Mesendoderm (in vitro differentiated cells): ENCODE data around the gene CTNNA3.
"Not testable (repeated sequence)": the region's sequence is repeated elsewhere in the genome, so short reads cannot be mapped to it uniquely, and the experiment has no call there.

Source experiments
- DNase-seq: peaks from one replicate; pipeline ENCODE4 v3.0.0; 2013
- H2AK5ac ChIP-seq: 2 replicates; pipeline ENCODE4 v1.6.1; 2013; ENCODE audit warnings: low read length, inconsistent platforms
- H2BK120ac ChIP-seq: 2 replicates; pipeline ENCODE4 v1.6.1; 2013; ENCODE audit warnings: low read depth, mild to moderate bottlenecking, low read length, moderate library complexity, mixed read lengths
- H2BK15ac ChIP-seq: replicated peaks from 2 replicates; pipeline ENCODE4 v1.6.1; 2013; ENCODE audit warnings: low read depth, mild to moderate bottlenecking, moderate library complexity
- H2BK5ac ChIP-seq: 2 replicates; pipeline ENCODE4 v1.6.1; 2013; ENCODE audit warnings: low read length, inconsistent platforms
- H3K18ac ChIP-seq: 2 replicates; pipeline ENCODE4 v1.6.1; 2013; ENCODE audit warnings: mild to moderate bottlenecking, low read length, mixed read lengths
- H3K23ac ChIP-seq: one replicate; pipeline ENCODE4 v1.6.1; 2013; ENCODE audit warnings: low read length
- H3K27ac ChIP-seq: 2 replicates; pipeline ENCODE4 v1.5.1; 2013; ENCODE audit warnings: low read depth, mild to moderate bottlenecking, inconsistent platforms, low read length, moderate library complexity
- H3K27me3 ChIP-seq: 2 replicates; pipeline ENCODE4 v1.6.1; 2013; ENCODE audit warnings: low read length, control low read depth, mild to moderate bottlenecking, inconsistent platforms; ENCODE audit not compliant: insufficient read depth, poor library complexity
- H3K36me3 ChIP-seq: 2 replicates; pipeline ENCODE4 v1.6.1; 2013; ENCODE audit warnings: low read length, inconsistent platforms; ENCODE audit not compliant: control insufficient read depth, insufficient read depth
- H3K4ac ChIP-seq: one replicate; pipeline ENCODE4 v1.6.1; 2013; ENCODE audit warnings: low read depth, mild to moderate bottlenecking, low read length, moderate library complexity
- H3K4me1 ChIP-seq: 2 replicates; pipeline ENCODE4 v1.6.1; 2013; ENCODE audit warnings: low read depth, low read length, inconsistent platforms; ENCODE audit not compliant: control insufficient read depth
- H3K4me2 ChIP-seq: 2 replicates; pipeline ENCODE4 v1.6.1; 2013; ENCODE audit warnings: low read length
- H3K4me3 ChIP-seq: 2 replicates; pipeline ENCODE4 v1.5.1; 2013; ENCODE audit warnings: mild to moderate bottlenecking, low read length
- H3K56ac ChIP-seq: one replicate; pipeline ENCODE4 v1.6.1; 2013; ENCODE audit warnings: low read length
- H3K79me1 ChIP-seq: 2 replicates; pipeline ENCODE4 v1.6.1; 2013; ENCODE audit warnings: low read length, inconsistent platforms
- H3K79me2 ChIP-seq: 2 replicates; pipeline ENCODE4 v1.6.1; 2013; ENCODE audit warnings: mild to moderate bottlenecking, low read length; ENCODE audit not compliant: control insufficient read depth, insufficient read depth
- H3K9ac ChIP-seq: 2 replicates; pipeline ENCODE4 v1.6.1; 2013; ENCODE audit warnings: low read length, inconsistent platforms
- H4K5ac ChIP-seq: one replicate; pipeline ENCODE4 v1.6.1; 2013; ENCODE audit warnings: low read length
- H4K8ac ChIP-seq: one replicate; pipeline ENCODE4 v1.6.1; 2013; ENCODE audit warnings: low read depth, mild to moderate bottlenecking, control low read depth, low read length, moderate library complexity
- WGBS: extraction: QIAGEN DNeasy Blood & Tissue Kit; methylation state at CpG from one replicate; pipeline ENCODE4 v1.1.7; 2013; ENCODE audit warnings: low lambda C conversion rate, missing lambda C conversion rate; ENCODE audit not compliant: insufficient coverage; ENCODE audit errors: extremely low coverage; 5-methylcytosine and 5-hydroxymethylcytosine counted together

Gene CTNNA3

GRCh38 chr10:67596641-67597040, 99.4 kb downstream of the CTNNA3 start:
- Histone ChIP-seq H4K8ac (no peak overlapping the region), H3K36me3 (no peaks in the 10 kb centered on the region), H3K27ac (no peak overlapping the region), H3K23ac (no peak overlapping the region), H2BK5ac (no peak overlapping the region), H4K5ac (no peak overlapping the region), H3K4me1 (no peaks in the 10 kb centered on the region), H2BK120ac (no peak overlapping the region), H3K79me2 (no peaks in the 10 kb centered on the region), H3K4me2 (no peak overlapping the region), H3K18ac (no peak overlapping the region), H3K79me1 (no peaks in the 10 kb centered on the region), H2AK5ac (no peak overlapping the region), H3K4me3 (no peak overlapping the region), H3K4ac (no peak overlapping the region), H3K56ac (no peak overlapping the region), H3K9ac (no peak overlapping the region), H3K27me3 (no peaks in the 10 kb centered on the region), H2BK15ac (no peak overlapping the region)
- DNase-seq: no peak

GRCh38 chr10:67587771-67588170, 108.2 kb downstream of the CTNNA3 start:
- Histone ChIP-seq H3K4me3 (no peak overlapping the region), H3K27ac (no peak overlapping the region), H2AK5ac (no peak overlapping the region), H2BK120ac (no peak overlapping the region), H4K5ac (no peak overlapping the region), H3K27me3 (no peaks in the 10 kb centered on the region), H3K9ac (no peak overlapping the region), H3K36me3 (no peaks in the 10 kb centered on the region), H2BK15ac (no peak overlapping the region), H3K23ac (no peak overlapping the region), H3K4me1 (no peaks in the 10 kb centered on the region), H3K18ac (no peak overlapping the region), H2BK5ac (no peak overlapping the region), H3K4ac (no peak overlapping the region), H3K79me2 (no peaks in the 10 kb centered on the region), H4K8ac (no peak overlapping the region), H3K79me1 (no peaks in the 10 kb centered on the region), H3K56ac (no peak overlapping the region), H3K4me2 (no peak overlapping the region)
- no peak for DNase-seq
- WGBS: no CpG with 5 or more reads among the region's 2 CpGs

GRCh38 chr10:67575532-67575931, 120.5 kb downstream of the CTNNA3 start:
- no CpG with 5 or more reads among the region's 1 CpG for WGBS

GRCh38 chr10:67573484-67573883, 122.5 kb downstream of the CTNNA3 start:
- no peak overlapping the region for H3K18ac ChIP-seq
- no peaks in the 10 kb centered on the region for H3K36me3 ChIP-seq
- H4K8ac ChIP-seq: no peak overlapping the region
- H2BK15ac ChIP-seq: no peak overlapping the region
- no peak overlapping the region for H3K4ac ChIP-seq
- WGBS: no CpG with 5 or more reads among the region's 1 CpG
- H3K56ac ChIP-seq: no peak overlapping the region
- no peak overlapping the region for H3K4me2 ChIP-seq
- no peaks in the 10 kb centered on the region for H3K79me2 ChIP-seq
- H2BK5ac ChIP-seq: no peak overlapping the region
- DNase-seq: no peak
- H3K23ac ChIP-seq: no peak overlapping the region
- H3K79me1 ChIP-seq: no peaks in the 10 kb centered on the region
- no peak overlapping the region for H3K4me3 ChIP-seq
- no peak overlapping the region for H4K5ac ChIP-seq
- no peak overlapping the region for H3K9ac ChIP-seq
- no peaks in the 10 kb centered on the region for H3K27me3 ChIP-seq
- H2AK5ac ChIP-seq: no peak overlapping the region
- H2BK120ac ChIP-seq: no peak overlapping the region
- no peak overlapping the region for H3K27ac ChIP-seq
- no peaks in the 10 kb centered on the region for H3K4me1 ChIP-seq

More at GRCh38 chr10:67575532-67575931, 120.5 kb downstream of the CTNNA3 start:
- Histone ChIP-seq H3K79me2 (no peaks in the 10 kb centered on the region), H2AK5ac (no peak overlapping the region), H3K23ac (no peak overlapping the region), H3K4me3 (no peak overlapping the region), H3K4ac (no peak overlapping the region), H3K27ac (no peak overlapping the region), H4K5ac (no peak overlapping the region), H3K79me1 (no peaks in the 10 kb centered on the region), H2BK5ac (no peak overlapping the region), H4K8ac (no peak overlapping the region), H3K18ac (no peak overlapping the region), H2BK15ac (no peak overlapping the region), H3K4me2 (no peak overlapping the region), H3K27me3 (no peaks in the 10 kb centered on the region), H3K36me3 (no peaks in the 10 kb centered on the region), H3K4me1 (no peaks in the 10 kb centered on the region), H2BK120ac (no peak overlapping the region), H3K9ac (no peak overlapping the region), H3K56ac (no peak overlapping the region)
- no peak for DNase-seq

GRCh38 chr10:67571503-67571902, 124.5 kb downstream of the CTNNA3 start:
- H3K4ac ChIP-seq: no peak overlapping the region
- no peaks in the 10 kb centered on the region for H3K4me1 ChIP-seq
- no peak overlapping the region for H2BK5ac ChIP-seq
- H4K5ac ChIP-seq: no peak overlapping the region
- H3K4me2 ChIP-seq: no peak overlapping the region
- H3K18ac ChIP-seq: no peak overlapping the region
- H3K4me3 ChIP-seq: no peak overlapping the region
- no peak overlapping the region for H3K56ac ChIP-seq
- H3K36me3 ChIP-seq: no peaks in the 10 kb centered on the region
- no peaks in the 10 kb centered on the region for H3K79me1 ChIP-seq
- no CpG with 5 or more reads among the region's 5 CpGs for WGBS
- H3K27me3 ChIP-seq: no peaks in the 10 kb centered on the region
- H2BK15ac ChIP-seq: no peak overlapping the region
- no peak overlapping the region for H3K9ac ChIP-seq
- no peaks in the 10 kb centered on the region for H3K79me2 ChIP-seq
- H3K27ac ChIP-seq: no peak overlapping the region
- H3K23ac ChIP-seq: no peak overlapping the region
- no peak for DNase-seq
- H2AK5ac ChIP-seq: no peak overlapping the region
- no peak overlapping the region for H2BK120ac ChIP-seq
- H4K8ac ChIP-seq: no peak overlapping the region

GRCh38 chr10:67558311-67558710, 137.7 kb downstream of the CTNNA3 start:
- H3K79me1 ChIP-seq, DNase-seq, H4K5ac ChIP-seq, H3K4me3 ChIP-seq, H2AK5ac ChIP-seq, H3K4me2 ChIP-seq, H3K23ac ChIP-seq, H4K8ac ChIP-seq, H3K18ac ChIP-seq, H2BK15ac ChIP-seq, H3K27ac ChIP-seq, H3K4ac ChIP-seq, H3K79me2 ChIP-seq, H3K36me3 ChIP-seq, H2BK120ac ChIP-seq, H3K9ac ChIP-seq, H2BK5ac ChIP-seq, H3K56ac ChIP-seq, H3K27me3 ChIP-seq, H3K4me1 ChIP-seq: not testable (repeated sequence)
- no CpG with 5 or more reads among the region's 14 CpGs for WGBS
